HuH-7.5 (cell line): ENCODE results near the gene CBLC.
A peak's percentile ranks its signal among the peaks of the same experiment; 100 is the strongest.

Experiments
- DNase-seq: peaks from one replicate; pipeline ENCODE4 v3.0.0; 2011; ENCODE audit warnings: low spot score

Gene CBLC

DNA sequence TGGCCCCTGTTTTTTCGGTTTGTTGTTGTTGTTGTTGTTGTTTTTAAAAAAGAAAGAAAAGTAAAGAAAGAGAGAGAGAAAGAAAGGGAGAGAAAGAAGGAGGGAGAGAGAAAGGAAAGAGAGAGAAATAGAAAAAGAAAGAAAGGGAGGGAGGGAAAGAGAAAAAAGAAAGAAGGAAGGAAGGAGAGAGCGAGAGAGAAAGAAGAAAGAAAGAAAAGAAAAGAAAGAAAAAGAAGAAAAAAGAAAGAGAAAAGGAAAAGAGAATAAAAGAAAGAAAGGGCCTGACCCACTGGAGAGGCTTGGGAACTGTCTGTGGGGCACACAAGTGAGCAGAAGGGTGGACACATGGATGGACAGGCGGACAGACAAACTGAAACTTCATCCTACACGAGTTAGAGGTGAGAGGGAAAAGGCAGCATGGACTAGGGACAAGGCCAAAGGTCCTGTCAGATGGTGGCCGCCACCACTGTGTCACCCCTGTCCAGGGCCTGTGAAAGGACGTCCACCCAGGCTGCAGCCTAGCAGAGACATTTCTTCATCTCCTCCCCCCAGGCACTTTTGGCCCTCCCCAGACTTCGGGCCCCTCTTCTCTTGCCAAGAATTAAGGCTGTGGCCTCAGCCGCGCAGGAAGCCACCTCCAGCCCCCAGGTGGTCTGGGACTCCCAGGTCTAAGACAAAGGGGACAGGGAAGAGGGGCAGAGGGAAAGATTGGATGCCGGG, 22.1 kb downstream of the CBLC start:
- DNase-seq, result no peak

DNA sequence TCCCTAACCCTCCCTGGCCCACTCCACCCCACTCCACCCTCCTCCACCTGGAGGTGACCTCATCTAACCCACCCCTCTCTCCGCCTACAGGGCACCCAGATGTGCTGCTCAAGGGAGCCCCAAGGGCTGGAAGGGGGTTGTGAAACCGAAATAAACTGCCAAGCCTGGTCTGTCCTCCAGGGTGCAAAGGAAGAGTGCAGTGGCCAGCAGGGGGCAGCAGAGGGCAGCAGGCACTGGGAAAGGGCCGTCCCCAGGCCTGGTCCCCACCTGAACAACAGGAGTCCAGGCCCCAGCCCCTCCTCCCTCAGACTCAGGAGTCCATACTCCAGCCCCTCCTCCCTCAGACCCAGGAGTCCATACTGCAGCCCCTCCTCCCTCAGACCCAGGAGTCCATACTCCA, 22.8 kb downstream of the CBLC start:
- peak; percentile 83 for DNase-seq

DNA sequence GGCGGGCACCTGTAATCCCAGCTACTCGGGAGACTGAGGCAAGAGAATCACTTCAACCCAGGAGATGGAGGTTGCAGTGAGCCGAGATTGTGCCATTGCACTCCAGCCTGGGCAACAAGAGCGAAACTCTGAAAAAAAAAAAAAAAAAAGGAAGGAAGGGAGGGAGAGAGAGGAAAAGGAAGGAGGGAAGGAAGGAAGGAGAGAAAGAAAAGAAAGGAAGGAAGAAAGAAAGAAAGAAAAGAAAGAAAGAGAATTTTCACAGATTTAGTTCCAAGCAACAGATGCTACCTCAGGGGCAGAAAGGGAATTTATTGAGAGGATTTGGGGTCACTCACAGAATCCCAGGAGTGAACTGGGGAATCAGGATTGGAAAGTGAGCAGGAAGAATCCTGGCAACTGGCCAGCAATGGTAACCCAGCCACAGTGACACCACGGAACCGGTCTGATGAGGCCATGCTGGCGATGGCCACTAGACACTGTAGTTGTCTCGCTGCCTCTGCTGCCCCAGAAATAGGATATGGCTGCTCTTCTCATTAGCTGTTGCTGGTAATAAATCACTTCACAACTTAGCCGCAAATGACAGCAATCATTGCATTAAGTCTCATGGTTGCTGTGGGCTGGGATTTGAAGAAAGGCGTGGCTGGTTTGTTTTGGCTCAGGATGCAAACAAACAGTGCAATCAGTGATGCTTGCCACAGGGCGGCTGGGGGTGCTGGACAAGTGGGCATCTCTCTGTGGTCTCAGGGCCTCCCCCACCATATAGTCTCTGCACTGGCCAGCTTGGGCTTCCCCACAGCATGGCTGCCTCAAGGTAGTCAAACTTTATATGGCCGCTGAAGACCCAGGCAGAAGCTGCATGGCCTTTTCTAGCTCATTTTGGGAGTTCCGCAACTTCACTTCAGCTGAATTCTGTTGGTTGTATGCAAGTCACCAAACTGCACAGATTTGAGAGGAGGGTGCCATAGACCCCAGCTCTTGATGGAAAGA, 26.0 kb downstream of the CBLC start:
- no peak for DNase-seq

DNA sequence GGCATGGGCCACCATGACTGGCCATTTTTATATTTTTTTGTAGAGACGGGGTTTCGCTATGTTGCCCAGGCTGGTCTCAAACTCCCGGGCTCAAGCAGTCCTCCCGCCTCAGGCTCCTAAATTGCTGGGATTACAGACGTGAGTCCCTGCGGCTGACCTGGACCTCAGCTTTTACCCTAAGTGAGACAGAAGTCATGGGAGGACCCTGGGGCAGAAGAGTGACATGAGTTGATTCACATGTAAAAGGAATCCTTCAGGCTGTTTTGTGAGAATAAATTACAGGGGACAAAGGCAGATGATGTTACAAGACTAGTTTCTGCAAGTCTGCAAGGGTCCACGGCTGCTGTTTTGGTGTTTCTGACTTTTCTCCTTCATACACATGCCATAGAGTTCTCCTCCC, 28.6 kb downstream of the CBLC start:
- no peak for DNase-seq

DNA sequence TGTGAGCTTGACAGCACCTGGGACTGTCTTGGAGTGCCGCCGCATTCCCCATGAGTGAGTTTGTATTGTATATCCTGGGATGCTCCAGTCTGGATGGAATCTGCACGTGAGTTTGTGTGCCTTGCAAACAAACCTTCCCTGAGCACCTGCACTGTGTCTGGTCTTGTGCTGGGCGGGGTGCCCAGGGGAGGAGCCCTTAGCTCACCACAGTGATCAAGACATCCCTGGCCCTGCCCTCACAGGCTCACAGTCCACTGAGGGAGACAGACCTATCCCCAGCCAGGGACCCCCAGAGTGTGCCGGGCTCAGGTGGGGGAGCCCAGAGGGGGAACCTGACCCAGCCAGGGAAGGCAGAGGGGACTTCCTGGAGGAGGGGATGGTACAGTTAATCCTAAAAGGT, 29.5 kb downstream of the CBLC start:
- DNase-seq, result peak; percentile 71

DNA sequence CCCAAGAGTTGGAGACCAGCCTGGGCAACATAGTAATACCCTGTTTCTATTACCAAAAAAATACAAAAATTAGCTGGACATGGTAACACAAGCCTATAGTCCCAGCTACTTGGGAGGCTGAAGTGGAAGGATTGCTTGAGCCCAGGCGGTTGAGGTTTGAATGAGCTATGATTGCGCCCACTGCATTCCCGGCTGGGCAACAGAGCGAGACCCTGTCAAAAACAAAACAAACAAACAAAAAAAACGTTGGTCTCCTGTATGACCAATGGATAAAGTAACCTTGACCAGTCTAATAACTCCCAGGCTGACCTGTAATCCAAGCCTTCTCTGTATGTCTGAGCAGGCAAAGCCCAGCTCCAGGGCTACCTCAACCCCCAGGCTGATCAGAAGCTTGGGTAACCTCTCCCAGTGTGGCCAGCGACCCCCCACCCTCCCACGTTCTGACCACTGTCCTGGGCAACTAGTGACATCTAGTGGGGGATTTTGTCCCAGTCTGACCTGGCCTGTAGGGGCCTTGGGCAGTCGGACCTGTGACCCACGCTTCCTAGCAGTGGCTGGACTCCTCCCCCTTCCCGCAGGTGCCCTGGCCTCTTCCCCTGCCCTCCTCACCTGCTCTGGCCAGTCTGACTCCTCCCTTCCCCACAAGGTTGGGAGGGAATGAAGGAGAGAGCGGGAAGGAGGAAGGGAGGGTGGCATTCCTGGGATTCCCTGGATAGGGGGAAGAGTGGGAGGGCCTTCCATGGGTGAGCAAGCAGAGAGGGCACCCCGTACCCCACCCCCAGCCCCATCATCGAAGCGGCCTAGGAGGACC, 30.2 kb downstream of the CBLC start:
- peak; percentile 85 for DNase-seq

DNA sequence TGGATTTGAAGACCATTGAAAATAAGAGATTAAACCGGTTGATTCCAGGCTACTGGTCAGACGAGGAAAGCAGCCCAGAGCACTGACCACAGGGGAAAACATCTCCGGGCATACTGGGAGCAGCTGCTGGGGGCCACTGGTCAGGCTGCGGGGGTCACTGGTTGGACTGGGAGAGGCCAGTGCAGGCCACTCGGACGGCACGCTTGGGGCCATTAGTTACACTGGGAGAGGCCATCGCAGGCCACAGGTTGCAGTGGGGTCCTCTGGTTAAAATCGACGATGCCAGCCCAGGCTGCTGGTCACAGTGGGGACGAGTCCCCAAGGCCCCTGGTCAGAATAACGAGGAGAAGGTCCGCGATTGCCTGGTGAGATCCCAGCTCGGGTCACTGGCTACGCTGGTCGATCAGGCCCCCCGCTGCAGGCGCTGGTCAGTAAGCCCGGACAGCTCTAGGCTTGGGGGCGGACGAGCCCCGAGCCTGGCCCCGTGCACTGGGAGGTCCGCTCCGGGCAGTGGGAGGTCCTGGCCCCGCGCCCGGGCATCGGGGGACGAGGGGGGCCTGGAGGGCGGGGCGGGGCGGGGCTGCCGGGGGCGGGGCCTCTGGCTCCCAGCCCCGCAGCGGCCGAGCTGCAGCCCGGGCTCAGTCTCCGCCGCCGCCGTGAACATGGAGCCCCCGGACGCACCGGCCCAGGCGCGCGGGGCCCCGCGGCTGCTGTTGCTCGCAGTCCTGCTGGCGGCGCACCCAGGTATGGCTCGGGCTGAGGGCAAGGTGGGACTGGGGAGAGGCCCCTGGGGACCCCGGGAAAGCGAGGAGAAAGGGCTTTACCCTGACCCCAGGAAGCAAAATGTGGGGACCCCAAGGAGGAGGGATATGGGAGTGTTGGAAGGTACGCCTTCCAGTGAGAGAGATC, 31.0 kb downstream of the CBLC start, which contains the start of gene BCAM:
Gene BCAM (plus strand): TSS at position 641 of the 909 bp plus-strand sequence. CDS start 22 bp downstream, at position 663.
- DNase-seq, result peak; percentile 94

DNA sequence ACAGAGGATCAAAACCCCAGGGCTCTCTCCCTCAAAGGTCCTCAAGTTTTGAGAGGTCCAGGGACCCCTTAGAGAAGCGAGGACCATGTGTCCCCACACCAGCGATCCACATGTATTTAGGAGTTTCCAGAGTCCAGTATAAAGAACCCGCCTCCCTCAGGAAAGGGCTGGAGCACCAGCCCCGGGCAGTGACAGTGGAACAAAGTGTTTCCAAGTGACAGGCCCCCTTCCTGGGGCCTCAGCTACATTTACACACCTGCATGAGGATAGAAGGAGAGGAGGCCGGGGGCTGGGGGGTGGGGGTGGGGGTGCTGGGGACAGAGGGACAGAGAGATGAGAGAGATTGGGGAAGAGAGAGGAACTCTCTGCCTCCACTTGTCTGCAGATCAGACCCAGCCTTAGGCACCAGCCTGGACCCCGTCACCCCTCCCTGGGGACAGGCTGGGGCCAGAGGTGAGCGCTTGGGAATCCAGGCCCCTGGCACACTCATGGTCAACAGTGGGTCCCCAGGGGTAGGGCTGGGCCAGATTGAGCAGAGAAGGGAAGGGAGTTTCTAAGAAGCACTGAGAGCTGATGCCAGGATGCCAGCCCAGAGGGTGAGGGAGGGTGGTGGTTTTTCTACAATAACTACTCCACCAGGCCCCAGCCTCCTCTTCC, 32.0 kb downstream of the CBLC start:
- peak; percentile 52 for DNase-seq

DNA sequence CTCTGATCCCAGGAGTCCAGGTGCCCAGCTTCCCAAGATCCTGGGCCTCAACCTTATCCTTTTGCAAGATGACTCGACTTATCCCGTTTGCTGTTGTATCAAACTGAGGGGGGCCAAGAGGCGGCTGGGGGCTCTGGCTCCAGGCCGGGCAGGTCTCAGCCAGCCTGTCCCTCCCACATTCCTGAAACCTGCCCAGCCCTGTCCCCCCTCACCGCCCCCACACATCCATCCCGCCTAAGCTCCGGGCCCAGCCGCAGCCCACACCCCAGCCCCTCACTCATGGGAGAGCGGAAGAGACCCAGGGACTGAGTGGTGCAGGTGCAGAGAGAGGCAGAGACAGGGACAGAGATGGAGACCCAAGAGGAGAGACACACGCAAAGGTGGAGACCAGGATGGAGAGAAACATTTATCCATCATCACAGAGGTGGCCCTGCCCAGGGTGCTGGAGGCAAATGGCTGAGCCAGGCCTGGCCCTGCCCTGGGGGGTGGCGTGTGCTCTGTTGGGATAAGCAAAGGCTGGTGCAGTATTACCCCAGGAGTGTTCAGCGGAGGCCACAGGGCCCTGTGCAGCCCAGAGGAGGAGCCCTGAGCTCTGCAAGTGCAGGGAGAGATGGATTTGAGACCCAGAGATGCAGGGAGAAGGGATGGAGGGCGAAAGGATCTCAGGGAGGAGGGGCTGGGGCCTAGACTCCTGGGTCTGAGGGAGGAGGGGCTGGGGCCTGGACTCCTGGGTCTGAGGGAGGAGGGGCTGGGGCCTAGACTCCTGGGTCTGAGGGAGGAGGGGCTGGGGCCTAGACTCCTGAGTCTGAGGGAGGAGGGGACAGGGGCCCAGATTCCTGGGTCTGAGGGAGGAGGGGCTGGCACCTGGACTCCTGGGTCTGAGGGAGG, 32.8 kb downstream of the CBLC start:
- peak; percentile 10 for DNase-seq

DNA sequence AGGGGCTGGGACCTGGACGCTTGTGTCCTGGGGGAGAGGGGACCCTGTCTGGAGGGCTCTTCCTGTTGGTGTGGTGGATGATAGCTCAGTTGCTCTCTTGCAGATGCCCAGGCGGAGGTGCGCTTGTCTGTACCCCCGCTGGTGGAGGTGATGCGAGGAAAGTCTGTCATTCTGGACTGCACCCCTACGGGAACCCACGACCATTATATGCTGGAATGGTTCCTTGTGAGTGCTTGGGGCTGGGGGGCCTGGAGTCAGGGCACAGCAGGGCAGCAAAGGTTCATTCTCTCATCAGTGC, 33.4 kb downstream of the CBLC start:
- DNase-seq, result no peak

DNA sequence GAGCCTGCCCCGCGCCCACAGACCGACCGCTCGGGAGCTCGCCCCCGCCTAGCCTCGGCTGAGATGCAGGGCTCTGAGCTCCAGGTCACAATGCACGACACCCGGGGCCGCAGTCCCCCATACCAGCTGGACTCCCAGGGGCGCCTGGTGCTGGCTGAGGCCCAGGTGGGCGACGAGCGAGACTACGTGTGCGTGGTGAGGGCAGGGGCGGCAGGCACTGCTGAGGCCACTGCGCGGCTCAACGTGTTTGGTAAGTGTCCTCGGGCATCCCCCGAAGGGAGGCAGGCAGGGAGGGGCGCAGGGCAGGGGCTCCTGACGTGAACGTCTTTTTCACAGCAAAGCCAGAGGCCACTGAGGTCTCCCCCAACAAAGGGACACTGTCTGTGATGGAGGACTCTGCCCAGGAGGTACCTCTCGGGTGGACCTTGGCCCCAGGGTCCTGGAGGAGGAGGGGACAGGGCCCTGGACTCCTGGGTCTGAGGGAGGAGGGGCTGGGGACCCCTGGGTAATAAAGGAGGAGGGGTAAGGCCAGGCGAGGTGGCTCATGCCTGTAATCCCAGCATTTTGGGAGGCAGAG, 34.5 kb downstream of the CBLC start:
- DNase-seq, result peak; percentile 32

DNA sequence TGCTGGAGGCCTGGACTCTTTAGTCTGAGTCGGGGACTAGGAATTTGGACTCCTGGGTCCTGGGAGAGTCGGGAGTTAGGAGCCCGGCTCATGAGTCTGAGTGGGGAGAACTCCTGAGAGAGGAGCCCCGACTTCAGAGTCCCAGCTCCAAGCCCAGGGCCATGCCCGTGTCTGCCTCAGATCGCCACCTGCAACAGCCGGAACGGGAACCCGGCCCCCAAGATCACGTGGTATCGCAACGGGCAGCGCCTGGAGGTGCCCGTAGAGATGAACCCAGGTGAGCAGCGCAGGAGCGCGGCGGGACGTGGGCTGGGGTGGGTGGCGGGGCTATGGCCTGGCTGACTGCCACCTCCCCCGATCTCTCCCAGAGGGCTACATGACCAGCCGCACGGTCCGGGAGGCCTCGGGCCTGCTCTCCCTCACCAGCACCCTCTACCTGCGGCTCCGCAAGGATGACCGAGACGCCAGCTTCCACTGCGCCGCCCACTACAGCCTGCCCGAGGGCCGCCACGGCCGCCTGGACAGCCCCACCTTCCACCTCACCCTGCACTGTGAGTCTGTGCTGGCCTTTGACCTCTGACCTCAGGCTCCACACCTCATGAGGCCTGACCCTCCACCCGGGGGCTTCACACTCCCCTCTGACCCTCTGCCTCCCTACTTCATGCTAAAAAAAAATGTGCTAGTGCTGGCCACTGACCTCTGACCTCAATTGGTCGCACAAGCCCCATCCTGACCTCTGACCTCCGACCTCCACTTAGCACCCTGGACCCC, 35.6 kb downstream of the CBLC start:
- peak; percentile 8 for DNase-seq

DNA sequence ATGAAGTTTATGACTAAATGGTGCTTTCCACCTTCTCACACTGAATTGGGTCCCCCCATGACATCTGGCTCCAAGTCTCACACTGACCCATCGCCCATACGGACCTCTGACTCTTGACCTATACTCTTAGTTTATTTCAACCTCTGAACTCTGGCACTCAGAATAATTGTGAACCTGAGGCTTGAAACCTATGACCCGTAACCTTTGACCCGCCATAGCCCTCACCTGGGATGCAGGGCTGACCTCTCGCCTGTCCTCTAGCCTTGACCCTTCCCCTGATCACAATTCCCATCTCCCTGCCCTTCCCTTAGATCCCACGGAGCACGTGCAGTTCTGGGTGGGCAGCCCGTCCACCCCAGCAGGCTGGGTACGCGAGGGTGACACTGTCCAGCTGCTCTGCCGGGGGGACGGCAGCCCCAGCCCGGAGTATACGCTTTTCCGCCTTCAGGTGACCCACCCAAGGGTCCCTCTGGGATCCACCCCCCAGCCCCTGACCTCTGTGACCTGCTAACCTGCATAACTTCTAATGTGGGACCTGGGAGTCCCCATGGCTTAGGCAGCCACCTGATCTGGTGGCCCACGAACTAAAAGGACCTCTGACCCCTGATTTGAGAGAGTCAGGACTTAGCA, 36.3 kb downstream of the CBLC start:
- DNase-seq, result peak; percentile 10

DNA sequence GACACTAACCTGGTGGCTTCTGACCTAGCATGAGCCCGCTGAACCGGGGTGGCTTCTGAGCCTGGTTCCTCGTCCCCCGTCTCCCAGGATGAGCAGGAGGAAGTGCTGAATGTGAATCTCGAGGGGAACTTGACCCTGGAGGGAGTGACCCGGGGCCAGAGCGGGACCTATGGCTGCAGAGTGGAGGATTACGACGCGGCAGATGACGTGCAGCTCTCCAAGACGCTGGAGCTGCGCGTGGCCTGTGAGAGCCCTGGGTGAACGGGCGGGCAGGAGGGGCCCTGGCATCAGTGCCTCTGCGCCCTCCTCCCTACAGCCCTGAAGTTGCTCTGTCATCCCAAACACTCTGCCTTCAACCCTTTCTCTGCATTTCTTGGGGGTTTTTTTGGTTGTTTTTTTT, 36.8 kb downstream of the CBLC start:
- no peak for DNase-seq

DNA sequence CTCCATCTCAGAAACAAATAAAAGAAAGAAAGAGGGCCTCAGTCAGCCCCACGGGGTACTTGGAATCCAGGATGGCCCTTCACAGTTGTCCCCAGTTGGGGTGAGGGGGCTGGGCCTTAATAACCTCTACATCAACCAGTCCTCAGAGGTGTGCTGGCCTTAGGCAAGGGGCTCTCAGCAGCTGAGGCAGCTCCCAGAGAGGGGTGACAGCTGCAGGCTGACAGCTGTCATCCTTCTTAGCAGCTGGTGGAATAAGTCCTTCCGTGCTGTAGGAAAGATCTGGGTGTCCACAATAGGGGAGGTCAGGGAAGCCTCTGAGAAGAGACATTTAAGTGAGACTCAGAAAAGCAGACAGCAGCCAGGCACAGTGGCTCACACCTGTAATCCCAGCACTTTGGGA, 38.6 kb downstream of the CBLC start:
- no peak for DNase-seq

DNA sequence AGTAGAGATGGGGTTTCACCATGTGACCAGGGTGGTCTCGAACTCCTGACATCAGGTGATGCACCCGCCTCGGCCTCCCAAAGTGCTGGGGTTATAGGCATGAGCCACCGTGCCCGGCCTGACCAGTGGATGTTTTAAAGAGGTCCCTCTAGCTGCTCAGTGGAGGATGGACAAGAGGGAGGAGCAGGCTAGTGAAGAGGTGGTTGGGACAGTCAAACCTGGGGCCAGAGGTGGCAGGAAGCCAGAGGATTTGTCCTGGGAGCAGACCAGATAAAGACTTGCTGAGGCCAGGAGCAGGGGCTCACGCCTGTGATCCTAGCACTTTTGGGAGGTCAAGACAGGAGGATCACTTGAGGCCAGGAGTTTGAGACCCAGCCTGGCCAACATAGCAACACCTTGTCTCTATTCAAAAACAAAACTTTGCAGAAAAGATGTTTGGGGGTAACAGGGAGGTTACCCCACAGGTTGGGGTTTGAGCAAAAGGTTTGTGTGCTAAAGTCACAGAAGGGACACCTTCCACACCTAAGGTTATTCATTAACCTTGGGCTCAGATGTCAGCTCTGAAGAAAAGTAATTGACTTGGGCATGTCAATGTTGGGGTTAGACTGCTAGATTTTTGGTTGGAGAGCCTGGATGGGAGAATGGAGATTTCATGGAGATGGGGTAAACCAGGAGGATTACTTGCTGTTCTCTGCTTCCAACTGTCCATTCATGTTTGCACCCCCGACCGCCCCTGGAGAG, 40.2 kb downstream of the CBLC start:
- DNase-seq, result peak; percentile 78

DNA sequence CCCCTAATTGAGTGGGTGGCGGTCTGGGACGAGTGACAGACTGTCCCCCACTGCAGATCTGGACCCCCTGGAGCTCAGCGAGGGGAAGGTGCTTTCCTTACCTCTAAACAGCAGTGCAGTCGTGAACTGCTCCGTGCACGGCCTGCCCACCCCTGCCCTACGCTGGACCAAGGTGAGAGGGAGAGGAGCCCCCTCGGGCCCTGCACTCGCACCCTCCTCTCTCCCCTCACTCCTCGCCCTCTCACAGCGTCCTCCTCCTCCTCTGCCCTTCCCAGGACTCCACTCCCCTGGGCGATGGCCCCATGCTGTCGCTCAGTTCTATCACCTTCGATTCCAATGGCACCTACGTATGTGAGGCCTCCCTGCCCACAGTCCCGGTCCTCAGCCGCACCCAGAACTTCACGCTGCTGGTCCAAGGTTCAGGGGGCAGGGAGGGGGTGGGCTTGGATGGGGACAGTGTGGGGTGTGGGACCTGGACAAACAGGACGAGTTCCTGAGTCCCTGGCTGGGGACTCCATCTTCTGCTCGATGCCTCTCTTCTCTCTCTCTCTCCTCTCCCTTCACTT, 40.9 kb downstream of the CBLC start:
- no peak for DNase-seq
